Smooth muscle cell (in vitro differentiated cells): ENCODE measurements around the gene AIF1. TPM values are rescaled to one million over a fixed set of nuclear protein-coding genes. Genes with fewer than 3 reads are reported as not detected.

Experiments used
- DNase-seq: peaks from one replicate; lab custom pipeline; 2025; ENCODE audit not compliant: unreplicated experiment; lab: John Stamatoyannopoulos, UW
- H2AFZ ChIP-seq: fragments of 200-600 bp; sonication (generic); 2 replicates; pipeline ENCODE4 v1.6.0; 2016; ENCODE audit warnings: antibody characterized with exemption, low read depth, mild to moderate bottlenecking
- H3F3A ChIP-seq: fragments of 200-600 bp; sonication (generic); 2 replicates; pipeline ENCODE4 v1.6.0; 2017; ENCODE audit warnings: antibody characterized with exemption, low read depth
- H3K27ac ChIP-seq: fragments of 200-600 bp; sonication (generic); 2 replicates; pipeline ENCODE4 v1.5.1; 2016; ENCODE audit warnings: low read depth, mild to moderate bottlenecking
- H3K27me3 ChIP-seq: fragments of 200-600 bp; sonication (generic); 2 replicates; pipeline ENCODE4 v1.6.1; 2016; ENCODE audit warnings: low read depth, mild to moderate bottlenecking
- H3K36me3 ChIP-seq: fragments of 200-600 bp; sonication (generic); 2 replicates; pipeline ENCODE4 v1.5.1; 2016; ENCODE audit warnings: low read depth
- H3K4me1 ChIP-seq: fragments of 200-600 bp; sonication (generic); 2 replicates; pipeline ENCODE4 v1.5.1; 2016; ENCODE audit warnings: low read depth
- H3K4me2 ChIP-seq: fragments of 200-600 bp; sonication (generic); 2 replicates; pipeline ENCODE4 v1.6.0; 2016; ENCODE audit warnings: mild to moderate bottlenecking
- H3K4me3 ChIP-seq: fragments of 200-600 bp; sonication (generic); 2 replicates; pipeline ENCODE4 v1.5.1; 2016; ENCODE audit warnings: mild to moderate bottlenecking
- H3K79me2 ChIP-seq: fragments of 200-600 bp; sonication (generic); 2 replicates; pipeline ENCODE4 v1.6.0; 2016; ENCODE audit warnings: low read depth, mild to moderate bottlenecking
- H3K9ac ChIP-seq: fragments of 200-600 bp; sonication (generic); 2 replicates; pipeline ENCODE4 v1.6.0; 2016; ENCODE audit warnings: low read depth
- H3K9me3 ChIP-seq: fragments of 200-600 bp; sonication (generic); replicated peaks from 2 replicates; pipeline ENCODE4 v1.5.1; 2016; ENCODE audit warnings: low read depth
- H4K20me1 ChIP-seq: fragments of 200-600 bp; sonication (generic); 2 replicates; pipeline ENCODE4 v1.6.0; 2016; ENCODE audit warnings: low read depth
- WGBS: methylation state at CpG from one replicate; pipeline ENCODE4 v1.1.7; 2016; ENCODE audit warnings: low lambda C conversion rate; 5-methylcytosine and 5-hydroxymethylcytosine counted together
- polyA plus RNA-seq: library from polyadenylated mRNA; unstranded; fragments of >200 nt; fragmentation: Nextera tagmentation; extraction: Ambion mirVana; gene quantifications from 2 replicates; pipeline ENCODE4 v1.2.1, GENCODE V29; 2016
- total RNA-seq: library from RNA; depleted of rRNA; stranded (reverse); fragments of >200 nt; gene quantifications from 2 replicates; pipeline ENCODE4 v1.2.3, GENCODE V29; 2014
- TF ChIP-seq, protein P1 (sequence below): fragments of 200-600 bp; sonication (generic); IDR thresholded peaks from 2 replicates; pipeline ENCODE4 v1.5.1; 2017; ENCODE audit warnings: borderline replicate concordance, mild to moderate bottlenecking, antibody characterized with exemption; ENCODE audit not compliant: insufficient read depth, poor library complexity, severe bottlenecking

AIF1 gene
- total and polyA plus RNA-seq, 2 experiments from 2014 or later, result not detected

DNA sequence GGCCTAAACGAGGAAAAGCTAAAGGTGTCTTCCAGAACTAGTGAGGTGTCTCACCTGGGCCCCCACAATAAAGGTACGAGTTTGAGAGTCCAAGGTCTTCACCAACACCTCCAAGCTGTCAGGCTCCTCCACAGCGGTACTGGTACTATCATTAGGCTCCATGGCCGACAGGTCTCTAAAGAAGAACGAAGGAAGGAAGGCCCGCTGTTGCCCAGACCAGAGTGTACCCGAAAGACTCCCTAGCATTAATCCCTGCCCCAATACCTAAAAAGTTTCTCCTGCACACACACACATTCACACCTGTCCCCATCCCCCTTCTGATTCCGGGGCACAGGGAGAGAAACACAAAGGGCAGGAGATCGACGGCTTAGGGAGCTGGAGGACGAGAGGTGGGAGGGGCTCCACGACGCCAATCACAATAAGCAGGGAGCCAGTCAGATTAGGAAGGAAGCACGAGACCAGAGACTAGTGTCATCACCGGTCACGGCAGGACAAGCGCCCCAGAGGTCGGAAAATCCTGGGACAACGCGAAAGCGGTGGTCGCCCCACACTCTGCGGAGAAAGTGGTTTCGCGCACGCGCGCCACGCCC, 36.7 kb downstream of the AIF1 start:
- H3F3A ChIP-seq, result peaks cover 14% of the 10 kb centered on the region
- DNase-seq, result no peak
- TF ChIP-seq, protein P1, sequence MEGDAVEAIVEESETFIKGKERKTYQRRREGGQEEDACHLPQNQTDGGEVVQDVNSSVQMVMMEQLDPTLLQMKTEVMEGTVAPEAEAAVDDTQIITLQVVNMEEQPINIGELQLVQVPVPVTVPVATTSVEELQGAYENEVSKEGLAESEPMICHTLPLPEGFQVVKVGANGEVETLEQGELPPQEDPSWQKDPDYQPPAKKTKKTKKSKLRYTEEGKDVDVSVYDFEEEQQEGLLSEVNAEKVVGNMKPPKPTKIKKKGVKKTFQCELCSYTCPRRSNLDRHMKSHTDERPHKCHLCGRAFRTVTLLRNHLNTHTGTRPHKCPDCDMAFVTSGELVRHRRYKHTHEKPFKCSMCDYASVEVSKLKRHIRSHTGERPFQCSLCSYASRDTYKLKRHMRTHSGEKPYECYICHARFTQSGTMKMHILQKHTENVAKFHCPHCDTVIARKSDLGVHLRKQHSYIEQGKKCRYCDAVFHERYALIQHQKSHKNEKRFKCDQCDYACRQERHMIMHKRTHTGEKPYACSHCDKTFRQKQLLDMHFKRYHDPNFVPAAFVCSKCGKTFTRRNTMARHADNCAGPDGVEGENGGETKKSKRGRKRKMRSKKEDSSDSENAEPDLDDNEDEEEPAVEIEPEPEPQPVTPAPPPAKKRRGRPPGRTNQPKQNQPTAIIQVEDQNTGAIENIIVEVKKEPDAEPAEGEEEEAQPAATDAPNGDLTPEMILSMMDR, result no peak
- no peak overlapping the region for H2AFZ ChIP-seq
- no peaks in the 10 kb centered on the region for H3K27me3 ChIP-seq
- peak overlapping the region; percentile 94 for H3K4me3 ChIP-seq
- peaks cover 56% of the 10 kb centered on the region for H3K79me2 ChIP-seq
- peak overlapping the region; percentile 99 for H3K27ac ChIP-seq
- no peaks in the 10 kb centered on the region for H3K9me3 ChIP-seq
- H3K4me2 ChIP-seq, result peak overlapping the region; percentile 88
- H3K36me3 ChIP-seq, result no peaks in the 10 kb centered on the region
- 6% methylated on average over 28 of the region's 29 CpGs for WGBS
- H3K4me1 ChIP-seq, result peaks cover 10% of the 10 kb centered on the region
- peak overlapping the region; percentile 99 for H3K9ac ChIP-seq
- peaks cover 4% of the 10 kb centered on the region for H4K20me1 ChIP-seq

DNA sequence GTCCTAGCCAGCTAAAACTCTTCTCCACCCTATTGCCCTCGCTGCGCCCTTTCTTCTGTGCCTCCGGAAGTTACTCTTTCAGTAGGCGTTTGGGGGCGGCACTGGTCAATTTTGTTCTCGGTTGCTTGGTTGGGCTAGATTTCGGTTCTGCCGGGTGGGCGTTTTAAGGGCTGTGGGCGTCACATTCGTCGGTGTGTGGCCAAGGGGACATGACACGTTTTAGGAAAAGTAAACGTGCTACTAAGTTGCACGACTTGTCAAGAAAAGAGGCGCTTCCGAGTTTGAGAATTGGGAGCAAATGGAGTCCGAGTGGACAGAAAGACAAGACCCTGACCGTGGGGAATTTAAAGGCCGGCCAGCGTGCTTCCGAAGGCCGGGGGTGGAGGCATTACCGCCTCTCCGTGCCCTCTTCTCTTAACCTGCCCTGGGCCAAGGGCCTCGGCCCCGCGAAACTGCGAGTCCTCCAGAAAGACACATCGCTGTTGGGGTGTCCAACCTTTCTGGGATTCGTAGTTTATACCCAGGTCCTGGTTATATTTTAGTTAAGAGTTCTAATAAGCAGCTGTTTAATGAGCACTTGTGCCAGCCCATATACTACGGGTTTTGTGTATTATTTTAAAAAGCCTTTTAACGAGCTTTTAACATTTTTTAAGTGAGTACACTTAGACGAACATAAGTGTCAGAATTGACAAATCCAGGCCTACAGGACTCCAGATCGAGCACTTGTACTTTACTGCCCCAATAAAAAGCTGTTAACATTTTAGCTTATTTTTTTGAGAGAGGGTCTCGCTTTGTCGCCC, 38.1 kb downstream of the AIF1 start:
- DNase-seq, result no peak

DNA sequence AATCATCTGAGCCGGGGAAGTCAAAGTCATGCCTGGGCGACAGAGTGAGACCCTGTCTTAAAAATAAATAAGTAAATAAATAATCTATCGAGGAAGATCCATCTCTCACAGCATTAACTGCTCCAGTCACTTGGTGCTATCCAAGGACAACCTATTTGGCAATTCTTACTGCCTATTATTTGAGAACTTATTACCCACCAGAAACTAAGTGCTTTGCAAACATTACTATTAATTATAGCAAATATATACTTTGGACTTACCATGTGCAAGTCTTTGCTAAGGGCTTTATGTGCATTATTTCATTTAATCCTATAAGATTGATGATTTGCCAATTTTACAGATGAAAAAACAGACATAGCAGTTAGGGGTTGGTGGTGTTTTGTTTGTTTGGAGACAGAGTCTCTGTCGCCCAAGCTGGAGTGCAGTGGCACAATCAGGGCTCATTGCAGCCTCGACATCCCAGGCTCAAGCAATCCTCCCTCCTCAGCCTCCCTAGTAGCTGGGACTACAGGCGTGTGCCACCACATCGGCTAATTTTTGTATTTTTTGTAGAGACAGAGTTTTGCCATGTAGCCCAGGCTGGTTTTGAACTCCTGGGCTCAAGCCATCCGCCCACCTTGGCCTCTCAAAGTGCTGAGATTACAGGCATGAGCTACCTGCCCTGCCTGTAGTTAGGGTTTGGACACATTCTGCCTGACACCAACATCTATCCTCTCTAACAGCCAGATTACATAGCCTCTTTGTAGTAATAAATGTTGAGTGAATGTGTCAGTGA, 39.7 kb downstream of the AIF1 start:
- H3K4me2 ChIP-seq, result no peak overlapping the region
- peaks cover 14% of the 10 kb centered on the region for H3F3A ChIP-seq
- H2AFZ ChIP-seq, result no peak overlapping the region

More for the DNA sequence above, 38.1 kb downstream of the AIF1 start:
- Histone ChIP-seq H3K27me3 (no peaks in the 10 kb centered on the region), H3K27ac (peak overlapping the region; percentile 99), H3K79me2 (peaks cover 66% of the 10 kb centered on the region), H2AFZ (peak overlapping the region; percentile 56), H3K4me2 (peak overlapping the region; percentile 88), H3K36me3 (no peaks in the 10 kb centered on the region), H3K4me3 (peak overlapping the region; percentile 94), H4K20me1 (peaks cover 6% of the 10 kb centered on the region), H3K4me1 (peaks cover 10% of the 10 kb centered on the region), H3F3A (peaks cover 14% of the 10 kb centered on the region), H3K9me3 (no peaks in the 10 kb centered on the region), H3K9ac (peak overlapping the region; percentile 99)
- WGBS, result 12% methylated on average over 37 of the region's 37 CpGs
- TF ChIP-seq, protein P1, result no peak

More for the DNA sequence above, 39.7 kb downstream of the AIF1 start:
- H3K9me3 ChIP-seq, result no peaks in the 10 kb centered on the region
- peaks cover 25% of the 10 kb centered on the region for H3K4me1 ChIP-seq
- peaks cover 69% of the 10 kb centered on the region for H3K79me2 ChIP-seq
- H3K27me3 ChIP-seq, result no peaks in the 10 kb centered on the region
- H4K20me1 ChIP-seq, result peaks cover 15% of the 10 kb centered on the region
- no peak for DNase-seq
- no peaks in the 10 kb centered on the region for H3K36me3 ChIP-seq
- H3K4me3 ChIP-seq, result no peak overlapping the region
- no peak overlapping the region for H3K27ac ChIP-seq
- no peak overlapping the region for H3K9ac ChIP-seq
- 96% methylated on average over 8 of the region's 8 CpGs for WGBS
- TF ChIP-seq, protein P1, result no peak
